H1 (cell line): ENCODE data around the gene CORT. TPM values are rescaled to one million over a fixed set of nuclear protein-coding genes. Genes with fewer than 3 reads are reported as not detected.

Source experiments
- CTCF ChIA-PET: fragments of 300-600 bp; sonication (Branson Sonifier 250); formaldehyde crosslinking; loops from one replicate; lab custom pipeline; 2021; ENCODE audit not compliant: partially characterized antibody; lab: Charles Lee
- POLR2A ChIA-PET: fragments of 300-600 bp; sonication (Branson Sonifier 250); formaldehyde crosslinking; loops from one replicate; lab custom pipeline; 2021; ENCODE audit warnings: inconsistent platforms; ENCODE audit not compliant: partially characterized antibody; lab: Charles Lee
- DNase-seq, 2 experiments: peaks; one replicate each; pipeline versions ENCODE4 v3.0.0 to v3.0.0-alpha.2; 2010 to 2022; ENCODE audit warnings: low spot score in 2 of 2, low read depth in 1 of 2, mixed read lengths in 1 of 2
- FAIRE-seq: peaks from 2 replicates; lab custom pipeline; 2011; peaks lifted over from hg19 to GRCh38; lab: Jason Lieb, UNC
- H2AFZ ChIP-seq: 2 replicates; pipeline ENCODE4 v1.8.1; 2012; ENCODE audit warnings: low read length, inconsistent platforms
- H2AK5ac ChIP-seq: 2 replicates; pipeline ENCODE4 v1.6.1; 2013; ENCODE audit warnings: low read depth, low read length
- H2BK120ac ChIP-seq: replicated peaks from 2 replicates; pipeline ENCODE3; 2013; ENCODE audit warnings: low read depth, low read length, inconsistent platforms
- H2BK12ac ChIP-seq: 2 replicates; pipeline ENCODE4 v1.6.1; 2013; ENCODE audit warnings: low read depth, low read length
- H2BK15ac ChIP-seq: 2 replicates; pipeline ENCODE4 v1.6.1; 2013; ENCODE audit warnings: low read length
- H2BK20ac ChIP-seq: 2 replicates; pipeline ENCODE4 v1.6.1; 2013; ENCODE audit warnings: low read length
- H2BK5ac ChIP-seq: 2 replicates; pipeline ENCODE4 v1.6.1; 2013; ENCODE audit warnings: low read depth, low read length
- H3K14ac ChIP-seq: 2 replicates; pipeline ENCODE4 v1.6.1; 2013; ENCODE audit warnings: inconsistent platforms; ENCODE audit not compliant: insufficient read length
- H3K18ac ChIP-seq: 2 replicates; pipeline ENCODE4 v1.6.1; 2013; ENCODE audit warnings: low read length; ENCODE audit errors: extremely low read depth
- H3K23ac ChIP-seq: 2 replicates; pipeline ENCODE4 v1.6.1; 2013; ENCODE audit warnings: inconsistent platforms; ENCODE audit not compliant: insufficient read length
- H3K23me2 ChIP-seq: 2 replicates; pipeline ENCODE4 v1.6.1; 2013; ENCODE audit warnings: low read depth, low read length
- H3K27ac ChIP-seq: 2 replicates; pipeline ENCODE4 v1.6.1; 2011; ENCODE audit warnings: low read depth, low read length, inconsistent platforms
- H3K27me3 ChIP-seq, 4 experiments: replicated peaks in 1 of 4; 1 replicate in 1 of 4; 2 replicates in 3 of 4; pipeline versions ENCODE4 v1.6.1 to v1.8.1; 2011 to 2013; ENCODE audit warnings: low read length in 3 of 4, mild to moderate bottlenecking in 3 of 4, inconsistent platforms in 2 of 4, mixed read lengths in 2 of 4, moderate library complexity in 1 of 4; ENCODE audit not compliant: control insufficient read depth in 3 of 4, insufficient read depth in 3 of 4; ENCODE audit errors: extremely low read depth in 1 of 4
- H3K36me3 ChIP-seq, 4 experiments: 2 replicates each; pipeline versions ENCODE4 v1.6.1 to v1.8.1; 2011 to 2013; ENCODE audit warnings: mild to moderate bottlenecking in 4 of 4, low read length in 3 of 4, moderate library complexity in 2 of 4, control low read depth in 1 of 4, inconsistent platforms in 1 of 4; ENCODE audit not compliant: insufficient read depth in 4 of 4, control insufficient read depth in 2 of 4
- H3K4ac ChIP-seq: replicated peaks from 2 replicates; pipeline ENCODE3; 2013; ENCODE audit warnings: low read length, low read depth, mixed read lengths, inconsistent platforms; ENCODE audit not compliant: insufficient read length
- H3K4me1 ChIP-seq, 4 experiments: replicated peaks in 1 of 4; 1 replicate in 1 of 4; 2 replicates in 3 of 4; pipeline versions ENCODE4 v1.6.1 to v1.8.1; 2011 to 2013; ENCODE audit warnings: low read length in 3 of 4, inconsistent platforms in 2 of 4, mixed read lengths in 1 of 4; ENCODE audit not compliant: insufficient read depth in 4 of 4, control insufficient read depth in 3 of 4
- H3K4me2 ChIP-seq, 2 experiments: 2 replicates each; pipeline versions ENCODE4 v1.6.1 to v1.8.1; 2011 to 2013; ENCODE audit warnings: low read depth in 2 of 2, low read length in 2 of 2, control low read depth in 1 of 2, inconsistent platforms in 1 of 2, mild to moderate bottlenecking in 1 of 2; ENCODE audit not compliant: insufficient read depth in 1 of 2
- H3K4me3 ChIP-seq, 4 experiments: fragments of 200-600, 300-600 bp in 1 of 4; sonication (generic), shearing (Covaris generic), sonication (Bioruptor Twin) in 1 of 4; 2 replicates each; pipeline versions ENCODE4 v1.5.1 to v1.8.1; 2011 to 2016; ENCODE audit warnings: low read length in 4 of 4, low read depth in 3 of 4, control low read depth in 2 of 4, inconsistent platforms in 2 of 4, mild to moderate bottlenecking in 2 of 4, mixed read lengths in 1 of 4, moderate library complexity in 1 of 4; ENCODE audit not compliant: insufficient read depth in 2 of 4; ENCODE audit errors: extremely low read depth in 1 of 4
- H3K56ac ChIP-seq: replicated peaks from 2 replicates; pipeline ENCODE3; 2013; ENCODE audit warnings: low read depth, mild to moderate bottlenecking, mixed read lengths, low read length, inconsistent platforms; ENCODE audit not compliant: insufficient read length
- H3K79me1 ChIP-seq: 2 replicates; pipeline ENCODE4 v1.6.1; 2013; ENCODE audit warnings: low read depth, low read length, control low read depth
- H3K79me2 ChIP-seq, 2 experiments: 2 replicates each; pipeline versions ENCODE4 v1.6.1 to v1.8.1; 2012 to 2013; ENCODE audit warnings: low read length in 2 of 2, mild to moderate bottlenecking in 2 of 2, inconsistent platforms in 1 of 2; ENCODE audit not compliant: insufficient read depth in 2 of 2, control insufficient read depth in 1 of 2
- H3K9ac ChIP-seq, 4 experiments: replicated peaks in 1 of 4; 1 replicate in 1 of 4; 2 replicates in 3 of 4; pipeline versions ENCODE4 v1.6.1 to v1.8.1; 2011 to 2013; ENCODE audit warnings: low read depth in 3 of 4, low read length in 3 of 4, control low read depth in 2 of 4, mild to moderate bottlenecking in 2 of 4, moderate library complexity in 2 of 4, inconsistent platforms in 1 of 4; ENCODE audit errors: extremely low read depth in 1 of 4
- H3K9me3 ChIP-seq, 2 experiments: 2 replicates each; pipeline versions ENCODE4 v1.6.1 to v1.8.1; 2012 to 2013; ENCODE audit warnings: mild to moderate bottlenecking in 2 of 2, moderate library complexity in 2 of 2, control low read depth in 1 of 2, inconsistent platforms in 1 of 2, low read depth in 1 of 2, low read length in 1 of 2, mixed read lengths in 1 of 2; ENCODE audit not compliant: insufficient read depth in 2 of 2
- H4K20me1 ChIP-seq, 2 experiments: replicated peaks in 1 of 2; 2 replicates each; pipeline versions ENCODE3 to v1.8.1; 2011 to 2013; ENCODE audit warnings: inconsistent platforms in 2 of 2, low read length in 2 of 2, mild to moderate bottlenecking in 1 of 2; ENCODE audit not compliant: insufficient read depth in 2 of 2, control insufficient read depth in 1 of 2
- H4K5ac ChIP-seq: 2 replicates; pipeline ENCODE4 v1.6.1; 2013; ENCODE audit warnings: low read length, low read depth, mixed read lengths, inconsistent platforms; ENCODE audit not compliant: insufficient read length
- H4K8ac ChIP-seq: 2 replicates; pipeline ENCODE4 v1.8.0; 2013; ENCODE audit warnings: mild to moderate bottlenecking, moderate library complexity, low read length, inconsistent platforms; ENCODE audit not compliant: insufficient read depth; ENCODE audit errors: extremely low read depth
- H4K91ac ChIP-seq: replicated peaks from 2 replicates; pipeline ENCODE3; 2013; ENCODE audit warnings: low read length, mixed read lengths, inconsistent platforms; ENCODE audit not compliant: insufficient read length
- BRCA1 ChIP-seq: IDR thresholded peaks from 2 replicates; pipeline ENCODE4 v1.6.1; 2012; ENCODE audit warnings: low read depth, low read length, improper control_type of control experiment
- EP300 ChIP-seq, 2 experiments: IDR thresholded peaks; 1 replicate in 1 of 2; 2 replicates in 1 of 2; pipeline ENCODE4 v1.6.1; 2011 to 2012; ENCODE audit warnings: low read depth in 2 of 2, low read length in 2 of 2, mild to moderate bottlenecking in 2 of 2, borderline replicate concordance in 1 of 2, inconsistent platforms in 1 of 2, moderate library complexity in 1 of 2
- GABPA ChIP-seq: IDR thresholded peaks from 2 replicates; pipeline ENCODE4 v1.6.1; 2011; ENCODE audit warnings: mild to moderate bottlenecking, low read length, moderate library complexity, borderline replicate concordance; ENCODE audit not compliant: insufficient read depth
- RXRA ChIP-seq: IDR thresholded peaks from 2 replicates; pipeline ENCODE4 v1.6.1; 2011; ENCODE audit warnings: low read depth, mild to moderate bottlenecking, low read length, moderate library complexity; ENCODE audit not compliant: insufficient read depth
- SIN3A ChIP-seq, 2 experiments: IDR thresholded peaks in 1 of 2; conservative IDR thresholded peaks in 1 of 2; 2 replicates each; pipeline ENCODE4 v1.6.1; 2011 to 2012; ENCODE audit warnings: low read length in 2 of 2, improper control_type of control experiment in 1 of 2, low read depth in 1 of 2, mild to moderate bottlenecking in 1 of 2
- SP4 ChIP-seq: IDR thresholded peaks from 2 replicates; pipeline ENCODE4 v1.6.1; 2012; ENCODE audit warnings: low read length, inconsistent platforms
- TAF7 ChIP-seq: optimal IDR thresholded peaks from 2 replicates; pipeline ENCODE3; 2011; ENCODE audit warnings: low read depth, mild to moderate bottlenecking, inconsistent platforms, low read length, moderate library complexity, borderline replicate concordance
- ZNF274 ChIP-seq: IDR thresholded peaks from 2 replicates; pipeline ENCODE4 v1.7.0; 2012; ENCODE audit warnings: low read length, borderline replicate concordance; ENCODE audit errors: extremely low read depth
- WGBS, 2 experiments: shearing (Covaris generic) in 1 of 2; methylation state at CpG; one replicate each; pipeline versions ENCODE4 v1.1.6 to v1.1.7; 2013 to 2015; ENCODE audit warnings: low lambda C conversion rate in 2 of 2, mixed read lengths in 2 of 2, inconsistent platforms in 1 of 2, low coverage in 1 of 2, missing lambda C conversion rate in 1 of 2; ENCODE audit not compliant: insufficient replicate concordance in 2 of 2, insufficient coverage in 1 of 2, insufficient read length in 1 of 2; ENCODE audit errors: extremely low coverage in 1 of 2, missing lambda C conversion rate in 1 of 2; 5-methylcytosine and 5-hydroxymethylcytosine counted together
- long read RNA-seq, 2 experiments: library from RNA in 1 of 2; library from capped mRNA in 1 of 2; stranded (forward); transcript quantifications; one replicate each; pipeline ENCODE4 v2.0.0, GENCODE V29; 2021; ENCODE audit warnings: inconsistent platforms in 1 of 2
- polyA minus RNA-seq, 3 experiments: library from RNA; depleted of rRNA, polyadenylated mRNA; stranded (reverse); fragments of >200 nt; gene quantifications; 1 replicate in 2 of 3; 2 replicates in 1 of 3; pipeline ENCODE4 v1.2.3, GENCODE V29; 2011
- polyA plus RNA-seq, 7 experiments: library from polyadenylated mRNA; depleted of rRNA in 3 of 7; stranded (reverse) in 5 of 7; unstranded in 2 of 7; fragments of >200 nt in 5 of 7; fragments of 200-250 nt in 2 of 7; gene quantifications; 1 replicate in 5 of 7; 2 replicates in 1 of 7; 4 replicates in 1 of 7; pipeline versions ENCODE4 v1.2.1 to v1.2.3, GENCODE V29; 2011 to 2013; ENCODE audit warnings: missing spikeins in 2 of 7, mixed read lengths in 2 of 7
- total RNA-seq: library from RNA; stranded (reverse); fragmentation: NEBNext Ultra II Directional; extraction: Animal tissue kit (Norgen Biotek cat#: 25700); gene quantifications from 2 replicates; pipeline ENCODE4 v1.2.1, GENCODE V29; 2021
- TF ChIP-seq, protein P1 (sequence below): IDR thresholded peaks from 2 replicates; pipeline ENCODE4 v1.6.1; 2011; ENCODE audit warnings: low read length, improper control_type of control experiment

The CORT gene, protein sequence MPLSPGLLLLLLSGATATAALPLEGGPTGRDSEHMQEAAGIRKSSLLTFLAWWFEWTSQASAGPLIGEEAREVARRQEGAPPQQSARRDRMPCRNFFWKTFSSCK
- total RNA-seq (0.30 and 0.38 TPM in 2 replicates), polyA plus RNA-seq (2011; rRNA removed) (0.09 and 0.15 TPM in 2 replicates), polyA minus RNA-seq (2011; rRNA and poly(A)+ RNA removed) (0.38 TPM in 1 of 2 replicates, not detected in the other)
- 0.18 TPM for polyA plus RNA-seq (2011; cell fraction: cytosol; rRNA removed)
- polyA plus RNA-seq (2011; cell fraction: nucleus; rRNA removed): 0.16 TPM
- polyA plus RNA-seq (2012, experiment 1 of 2): 0.83 to 1.3 TPM (median 0.98 TPM) in 4 replicates
- polyA plus RNA-seq (2012, experiment 2 of 2): not detected
- polyA plus RNA-seq (2013, experiment 1 of 2): 0.85 TPM
- 0.72 TPM for polyA plus RNA-seq (2013, experiment 2 of 2)
- not detected for polyA minus RNA-seq (2011; cell fraction: cytosol; rRNA and poly(A)+ RNA removed)
- polyA minus RNA-seq (2011; cell fraction: nucleus; rRNA and poly(A)+ RNA removed): not detected
- long read RNA-seq, experiment 1: 0 reads
- long read RNA-seq, experiment 2: 0 reads

DNA sequence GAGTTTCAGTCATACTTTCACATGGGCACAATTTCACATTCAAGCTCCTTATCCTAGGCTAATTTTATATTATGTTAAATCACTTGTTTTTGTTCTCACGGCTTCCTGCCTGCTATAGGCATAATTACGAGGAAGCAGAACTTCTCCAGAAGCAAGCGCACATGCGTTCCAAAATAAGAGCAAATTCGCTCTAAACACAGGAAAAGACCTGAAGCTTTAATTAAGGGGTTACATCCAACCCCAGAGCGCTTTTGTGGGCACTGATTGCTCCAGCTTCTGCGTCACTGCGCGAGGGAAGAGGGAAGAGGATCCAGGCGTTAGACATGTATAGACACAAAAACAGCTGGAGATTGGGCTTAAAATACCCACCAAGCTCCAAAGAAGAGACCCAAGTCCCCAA lies at the start of gene CORT:
TSS of gene CORT (plus strand) at position 281 of the 400 bp plus-strand sequence. CDS start 193 bp downstream, outside the sequence.
- Histone ChIP-seq H4K8ac (peak within 1 kb of the TSS; percentile 82; the same call in 1 of the 2 replicates), H3K4me2 (no peak within 1 kb of the TSS), H3K4me1 (peaks cover 0 to 9% (median 5%) of the 10 kb centered on the region in 4 experiments; a peak in 5 of 7 replicates), H3K27me3 (no peaks in the 10 kb centered on the region), H3K79me2 (no peaks in the 10 kb centered on the region), H3K18ac (no peak within 1 kb of the TSS), H3K23me2 (no peaks in the 10 kb centered on the region), H3K79me1 (no peaks in the 10 kb centered on the region), H3K4ac (no peak within 1 kb of the TSS), H3K9ac (no peak within 1 kb of the TSS), H3K56ac (no peak within 1 kb of the TSS), H2BK12ac (no peak within 1 kb of the TSS), H3K27ac (no peak within 1 kb of the TSS), H3K4me3 (no peak within 1 kb of the TSS), H3K9me3 (no peaks in the 10 kb centered on the region), H3K14ac (no peak within 1 kb of the TSS), H4K5ac (no peak within 1 kb of the TSS), H3K36me3 (peaks cover 0 to 2% (median 0%) of the 10 kb centered on the region in 4 experiments; a peak in 1 of 8 replicates), H2BK20ac (no peak within 1 kb of the TSS), H3K23ac (no peak within 1 kb of the TSS), H2AFZ (no peak within 1 kb of the TSS), H2BK15ac (peak within 1 kb of the TSS; percentile 14; the same call in 1 of the 2 replicates), H2BK120ac (no peak within 1 kb of the TSS), H4K91ac (no peak within 1 kb of the TSS), H4K20me1 (peaks cover 0 to 4% of the 10 kb centered on the region in 2 experiments), H2BK5ac (peak within 1 kb of the TSS; percentile 6; the same call in 1 of the 2 replicates), H2AK5ac (no peak within 1 kb of the TSS)
- DNase-seq: no peak
- WGBS, 2 experiments: 93% methylated on average over 10 of the region's 10 CpGs; no CpG with 5 or more reads in 1 of the 2 experiments
- no peak for FAIRE-seq
- POLR2A ChIA-PET: interaction anchor here (0.8 to 2.5 kb wide), 8 partner anchors 10 to 44 kb away, joined by 3 to 29 read pairs (median 4); partner anchors contain the start of genes CENPS and PEX14
- CTCF ChIA-PET: interaction anchor here (0.7 to 2.0 kb wide), 4 partner anchors 13 to 57 kb away, joined by 3 to 12 read pairs (median 4); no protein-coding TSS in a partner anchor
- TF ChIP-seq ZNF274: no peak
- TF ChIP-seq GABPA: no peak
- no peak for TF ChIP-seq BRCA1
- TF ChIP-seq TAF7: no peak
- no peak for TF ChIP-seq SIN3A (conservative IDR thresholded peaks at IDR 0.05 in 1 of 2, IDR thresholded peaks at IDR 0.05 in 1 of 2; ENCODE audit: low read depth in 1 of 2, low read length in 2 of 2)
- TF ChIP-seq RXRA: no peak
- TF ChIP-seq, protein P1, sequence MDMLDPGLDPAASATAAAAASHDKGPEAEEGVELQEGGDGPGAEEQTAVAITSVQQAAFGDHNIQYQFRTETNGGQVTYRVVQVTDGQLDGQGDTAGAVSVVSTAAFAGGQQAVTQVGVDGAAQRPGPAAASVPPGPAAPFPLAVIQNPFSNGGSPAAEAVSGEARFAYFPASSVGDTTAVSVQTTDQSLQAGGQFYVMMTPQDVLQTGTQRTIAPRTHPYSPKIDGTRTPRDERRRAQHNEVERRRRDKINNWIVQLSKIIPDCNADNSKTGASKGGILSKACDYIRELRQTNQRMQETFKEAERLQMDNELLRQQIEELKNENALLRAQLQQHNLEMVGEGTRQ: no peak
- TF ChIP-seq SP4: no peak
- TF ChIP-seq EP300 (IDR thresholded peaks at IDR 0.05; ENCODE audit: borderline replicate concordance in 1 of 2, low read depth in 2 of 2, low read length in 2 of 2): no peak
